HL-60/S4 treated with phorbol 12-myristate 13-acetate at 8.2 ng/mL for 4 days and 3 days (cell line): ENCODE data around the gene TAAR5.
"Not testable (repeated sequence)": the region's sequence is repeated elsewhere in the genome, so short reads cannot be mapped to it uniquely, and the experiment has no call there.

ENCODE experiments used
- in situ Hi-C: fragments of 300-500 bp; cut with MboI; formaldehyde crosslinking; loops from 2 replicates; pipeline ENCODE4 v1.15.0; 2022; ENCODE audit warnings: low sequenced_read_pairs

The TAAR5 gene

DNA sequence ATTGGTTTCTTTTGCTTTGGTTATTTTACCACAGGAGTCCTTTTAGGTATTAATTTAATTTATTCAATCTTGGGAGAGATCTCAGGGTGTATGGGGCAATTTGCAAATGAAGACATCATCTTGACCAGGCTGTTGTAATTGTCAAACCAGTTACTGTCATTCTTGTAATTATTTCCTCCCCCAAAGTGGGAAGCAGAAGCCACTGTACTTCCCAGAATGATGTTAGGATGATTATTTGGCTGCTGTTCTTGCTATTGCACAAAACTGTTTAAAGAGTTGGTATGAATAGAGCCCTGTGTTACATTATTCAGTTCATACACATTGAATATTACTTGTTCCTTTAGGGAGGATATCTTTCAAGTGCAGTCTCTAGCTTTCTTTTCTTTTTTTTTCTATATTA lies 17.8 kb downstream of the TAAR5 start:
- in situ Hi-C loops = no loop called here

DNA sequence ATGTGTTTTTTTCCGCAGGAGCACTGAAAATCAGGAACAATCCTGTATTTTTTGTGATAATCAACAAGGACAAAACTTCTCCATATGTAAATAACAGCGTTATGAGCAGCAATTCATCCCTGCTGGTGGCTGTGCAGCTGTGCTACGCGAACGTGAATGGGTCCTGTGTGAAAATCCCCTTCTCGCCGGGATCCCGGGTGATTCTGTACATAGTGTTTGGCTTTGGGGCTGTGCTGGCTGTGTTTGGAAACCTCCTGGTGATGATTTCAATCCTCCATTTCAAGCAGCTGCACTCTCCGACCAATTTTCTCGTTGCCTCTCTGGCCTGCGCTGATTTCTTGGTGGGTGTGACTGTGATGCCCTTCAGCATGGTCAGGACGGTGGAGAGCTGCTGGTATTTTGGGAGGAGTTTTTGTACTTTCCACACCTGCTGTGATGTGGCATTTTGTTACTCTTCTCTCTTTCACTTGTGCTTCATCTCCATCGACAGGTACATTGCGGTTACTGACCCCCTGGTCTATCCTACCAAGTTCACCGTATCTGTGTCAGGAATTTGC lies 19.2 kb downstream of the TAAR5 start, which contains the start of gene TAAR6:
TAAR6 (plus strand) TSS at position 102 of the 557 bp plus-strand sequence; CDS start at position 102, 0 bp downstream.
- in situ Hi-C loops = no loop called here

DNA sequence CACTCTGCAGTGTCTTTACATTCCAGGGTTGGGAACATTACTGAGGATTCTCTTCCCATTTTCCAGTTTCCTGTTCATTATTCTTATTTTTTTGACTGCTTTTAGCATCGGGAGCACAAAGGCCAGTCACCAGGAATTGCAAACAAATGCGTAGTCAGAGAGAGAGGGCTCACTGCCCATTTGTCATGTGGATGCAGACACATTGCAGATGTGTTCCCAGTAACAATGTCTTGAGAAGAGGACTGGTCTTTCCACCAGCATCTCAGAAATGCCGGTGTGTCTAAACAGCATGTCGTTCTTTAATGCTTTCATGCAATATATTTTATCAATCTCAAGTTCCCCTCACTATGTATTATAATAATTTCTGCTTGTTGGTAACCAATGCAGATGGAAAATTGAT lies 20.4 kb downstream of the TAAR5 start:
- in situ Hi-C loops = no loop called here

DNA sequence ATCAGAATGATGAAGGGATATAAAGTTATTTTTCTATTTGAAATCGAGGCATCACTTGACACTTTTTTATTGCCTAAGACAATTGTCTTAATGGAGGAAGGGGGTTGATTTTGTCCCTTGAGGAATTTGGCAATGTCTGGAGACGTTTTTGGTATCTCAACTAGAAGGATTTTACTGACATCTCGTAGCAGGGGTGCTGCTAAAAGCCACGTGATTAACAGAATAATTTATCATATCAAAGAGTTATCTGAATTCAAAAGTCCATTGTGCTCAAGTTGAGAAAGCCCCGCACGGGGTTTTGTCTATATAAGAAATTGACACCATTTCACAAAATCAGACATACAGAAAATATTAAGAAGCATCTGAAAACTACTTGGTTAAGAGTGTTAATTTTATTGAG lies 20.9 kb downstream of the TAAR5 start:
- in situ Hi-C loops = no loop called here

DNA sequence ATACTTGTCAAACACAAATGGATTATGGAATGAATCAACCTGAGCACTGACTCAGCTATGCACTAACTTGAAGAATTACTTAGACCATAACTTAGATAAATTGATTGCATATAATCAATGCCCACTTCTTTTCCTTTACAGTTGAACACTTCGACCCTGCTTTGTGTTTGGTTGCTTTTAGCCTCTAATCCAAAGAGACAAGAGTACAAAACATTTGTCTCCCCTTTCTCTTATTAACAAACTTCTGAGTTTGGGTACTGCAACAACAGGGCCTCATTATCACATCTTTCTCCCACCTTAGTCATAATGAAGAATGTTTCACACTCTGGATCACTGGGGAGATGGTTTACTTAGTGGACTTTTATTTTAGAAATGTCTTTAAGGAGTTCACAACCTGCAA lies 22.0 kb downstream of the TAAR5 start:
- in situ Hi-C loops = no loop called here

DNA sequence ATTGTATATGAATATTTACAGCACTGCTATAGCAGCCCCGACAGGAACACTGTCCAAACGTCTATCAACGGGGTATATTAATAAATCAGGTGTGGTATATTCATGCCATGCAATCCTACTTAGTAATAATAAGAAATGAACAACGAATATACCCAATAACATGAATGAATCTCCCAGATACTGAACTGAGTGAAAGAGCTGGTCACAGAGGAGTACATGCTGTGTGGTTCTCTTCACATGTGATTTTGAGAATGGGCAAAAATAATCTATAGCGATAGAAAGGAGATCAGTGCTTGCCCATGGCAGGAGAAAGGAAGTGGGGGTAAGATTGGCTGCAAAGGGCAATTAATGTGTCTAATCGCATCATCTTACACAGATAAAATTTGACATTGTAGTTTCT lies 23.1 kb downstream of the TAAR5 start:
- in situ Hi-C loops = no loop called here

DNA sequence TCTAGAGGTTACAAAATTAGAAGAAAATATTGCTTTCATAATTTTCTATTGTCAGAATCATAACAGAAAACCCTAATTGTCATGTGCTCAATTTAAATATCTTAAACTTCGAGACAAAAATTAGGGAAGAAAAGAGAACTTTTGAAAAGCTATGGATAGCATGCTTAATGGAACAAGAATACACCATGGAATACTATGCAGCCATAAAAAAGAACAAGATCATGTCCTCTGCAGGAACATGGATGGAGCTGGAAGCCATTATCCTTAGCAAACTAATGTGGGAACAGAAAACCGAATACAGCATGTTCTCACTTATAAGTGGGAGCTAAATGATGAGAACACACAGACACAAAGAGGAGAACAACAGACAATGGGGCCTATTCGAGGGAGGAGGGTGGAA lies 29.5 kb downstream of the TAAR5 start:
- in situ Hi-C loops = not testable (repeated sequence)

DNA sequence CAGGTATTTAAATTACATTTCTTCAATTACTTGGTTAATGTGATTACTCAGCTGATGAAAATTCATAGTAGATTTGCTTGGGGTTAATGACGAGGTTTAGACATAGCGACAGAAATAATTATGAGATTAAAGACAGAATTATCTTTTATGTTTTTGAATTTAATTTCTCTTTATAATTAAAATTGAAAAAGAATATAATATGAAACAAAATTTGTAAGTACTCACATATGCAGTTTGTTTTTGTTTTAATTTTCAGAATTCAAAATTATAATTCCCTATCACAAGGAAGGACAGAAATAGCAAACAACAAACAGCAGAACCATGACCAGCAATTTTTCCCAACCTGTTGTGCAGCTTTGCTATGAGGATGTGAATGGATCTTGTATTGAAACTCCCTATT lies 37.2 kb downstream of the TAAR5 start, which contains the start of gene TAAR8:
TAAR8 (plus strand) TSS at position 301 of the 400 bp plus-strand sequence; CDS start at position 322, 21 bp downstream.
- in situ Hi-C loops = no loop called here

DNA sequence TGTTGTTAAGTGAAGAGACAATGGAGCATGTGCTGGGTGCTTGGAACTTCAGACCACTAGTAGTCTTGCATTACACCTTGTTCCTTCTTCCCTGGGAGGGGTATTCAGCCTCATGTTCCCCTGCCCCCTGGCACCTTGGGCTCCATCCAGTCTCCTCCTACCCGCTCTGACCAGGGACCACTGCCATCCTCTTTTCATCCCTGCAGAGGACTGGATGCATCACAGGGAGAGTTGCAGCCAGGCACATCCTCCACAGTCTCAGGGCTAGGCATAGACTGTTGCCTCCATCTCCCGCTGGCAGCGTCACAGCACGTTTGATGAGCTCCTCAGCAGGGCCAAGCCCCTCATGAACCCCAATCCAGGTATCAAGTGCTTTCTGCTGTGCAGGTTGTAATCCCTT lies 38.3 kb downstream of the TAAR5 start:
- in situ Hi-C loops = no loop called here

DNA sequence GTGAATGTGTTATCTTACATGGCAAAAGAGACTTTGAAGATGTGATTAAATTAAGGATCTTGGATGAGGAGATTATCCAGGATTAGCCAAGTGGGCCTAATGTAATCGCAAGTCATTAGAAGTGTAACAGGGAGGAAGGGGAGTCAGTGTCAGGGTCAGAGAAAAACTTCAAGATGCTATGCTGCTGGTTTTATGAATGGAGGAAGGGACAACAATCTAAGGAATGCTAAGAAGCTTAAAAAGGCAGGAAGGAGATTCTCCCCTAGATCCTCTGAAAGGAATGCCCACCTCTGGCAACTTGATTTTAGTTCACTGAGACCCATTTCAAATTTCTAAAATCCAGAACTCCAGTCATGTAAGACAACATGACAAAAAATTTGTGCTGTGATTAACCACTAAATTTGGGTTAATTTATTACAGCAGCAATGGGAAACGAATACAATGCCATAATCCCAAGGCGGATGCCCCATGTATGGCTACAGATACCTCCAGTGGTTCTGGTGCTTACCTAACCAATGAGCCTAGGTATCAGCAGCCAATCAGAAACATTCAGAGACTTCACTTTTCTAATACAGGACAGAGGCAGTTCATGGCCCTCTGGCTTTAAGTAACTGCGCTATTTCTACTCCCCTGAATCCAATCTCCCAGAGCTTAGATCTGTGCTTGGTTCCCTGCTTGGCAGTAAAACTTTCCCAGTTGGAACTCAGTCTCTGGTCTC lies 40.6 kb downstream of the TAAR5 start:
- in situ Hi-C loops = no loop called here

DNA sequence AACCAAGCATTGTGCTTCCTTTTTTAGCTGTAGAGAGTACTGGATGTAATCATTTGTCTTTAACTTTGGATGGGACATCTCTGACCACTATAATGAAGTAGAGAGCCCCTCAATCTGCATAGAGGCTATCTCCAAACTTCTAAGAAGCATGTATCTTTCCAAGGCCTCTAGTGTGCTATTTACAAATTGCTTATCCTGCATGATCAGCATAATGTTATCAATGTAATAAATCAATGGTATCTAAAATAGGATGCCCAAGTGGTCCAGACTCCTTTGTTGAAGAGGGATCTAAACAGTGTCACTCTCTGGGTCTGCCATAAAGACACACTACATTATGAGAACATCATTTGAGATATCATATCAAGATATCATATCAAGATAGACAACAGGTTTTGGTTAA lies 44.7 kb downstream of the TAAR5 start:
- in situ Hi-C loops = no loop called here
